Stimulated activated CD8-positive, alpha-beta memory T cell treated with anti-CD3 and anti-CD28 coated beads, Interleukin-15, amount 100 ng/mL, for 4 hours (primary cell): ENCODE data around the gene MID1IP1.

Experiments used
- DNase-seq, 2 donors: peaks; one replicate each; pipeline ENCODE4 v3.0.0-alpha.2; 2020; ENCODE audit warnings: low read depth in 2 of 2

The MID1IP1 gene

GRCh38 chrX:38816155-38816554 lies 14.9 kb downstream of the MID1IP1 start:
- no peak for DNase-seq

- DNase-seq = no peak
These were observed 15.9 kb downstream of the MID1IP1 start for GRCh38 chrX:38817004-38817703.

DNA sequence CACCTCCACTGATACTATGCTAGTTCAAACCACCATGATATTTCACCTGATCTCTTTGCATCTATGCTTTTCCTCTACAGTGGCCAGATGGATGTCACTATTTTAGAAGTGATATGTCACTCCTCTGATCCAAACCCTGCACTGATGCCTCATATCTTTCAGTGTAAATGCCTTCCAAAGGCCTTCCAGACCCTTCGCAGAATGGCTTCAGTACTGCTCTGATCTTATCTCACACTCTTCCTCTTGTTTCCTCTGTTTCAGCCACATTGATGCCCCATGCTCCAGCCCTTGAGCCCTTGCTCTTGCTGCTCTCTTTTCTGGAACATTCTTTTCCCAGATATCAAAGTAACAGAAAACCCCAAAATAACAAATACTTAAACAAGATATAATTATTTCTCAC lies 17.9 kb downstream of the MID1IP1 start:
- no peak for DNase-seq

- no peak for DNase-seq
These were observed 18.4 kb downstream of the MID1IP1 start for GRCh38 chrX:38819709-38820108.

DNA sequence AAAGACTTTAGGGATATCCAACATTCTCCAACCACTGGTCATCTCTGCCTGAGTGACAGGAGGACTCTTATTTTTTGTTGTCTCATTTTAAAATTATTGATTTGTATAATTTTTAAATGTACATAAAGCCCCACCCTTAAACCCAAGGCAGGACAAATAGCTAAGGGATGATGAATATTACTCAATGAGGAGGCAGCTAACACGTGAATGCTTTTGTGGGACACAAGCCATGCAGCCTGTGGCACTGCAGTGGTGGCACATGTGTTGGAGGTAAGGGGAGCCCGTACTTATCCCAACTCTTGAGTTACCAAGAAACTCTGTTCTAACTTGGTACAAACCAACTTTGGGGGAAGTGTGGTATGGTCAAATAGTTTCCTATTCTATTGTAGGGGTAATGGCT lies 19.5 kb downstream of the MID1IP1 start:
- DNase-seq = no peak

GRCh38 chrX:38824176-38824575 lies 22.9 kb downstream of the MID1IP1 start:
- no peak for DNase-seq

DNA sequence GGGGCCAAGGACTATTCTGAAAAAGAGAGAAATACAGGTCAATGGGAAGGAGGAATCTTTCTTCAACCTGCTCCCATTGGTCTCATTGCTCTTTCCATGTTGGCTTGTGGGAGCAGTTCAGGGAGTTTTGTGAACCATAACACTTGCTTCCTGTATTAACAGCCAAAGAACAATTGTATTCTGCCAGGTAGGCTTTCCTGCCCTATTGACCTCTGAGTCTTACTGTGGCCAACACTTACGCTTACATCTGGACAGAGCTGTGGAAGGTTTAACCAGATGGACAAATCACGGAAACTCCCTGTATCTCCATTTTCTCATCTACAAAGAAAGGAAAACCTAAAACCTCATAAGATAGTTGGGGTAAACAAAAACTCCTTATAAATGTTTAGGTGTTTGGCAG lies 30.7 kb downstream of the MID1IP1 start:
- no peak for DNase-seq

DNA sequence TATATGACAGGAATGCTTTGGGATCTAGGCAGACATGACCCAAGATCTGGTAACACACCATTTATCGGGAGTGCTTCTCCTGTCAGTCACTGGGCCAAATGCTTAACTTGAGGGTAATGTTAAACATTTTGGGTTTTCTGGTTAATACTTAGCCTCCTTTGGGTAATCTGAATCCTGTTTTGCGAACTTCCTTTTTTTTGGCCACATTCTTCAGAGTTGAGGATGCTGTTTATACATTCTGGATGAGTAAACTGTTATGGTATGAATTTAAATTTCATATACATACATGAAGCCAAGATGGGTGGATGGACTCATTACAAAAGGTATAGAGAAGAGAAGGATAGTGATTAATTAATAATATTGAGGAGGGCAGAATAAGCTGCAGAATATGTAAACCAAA lies 36.1 kb downstream of the MID1IP1 start:
- DNase-seq = no peak

- DNase-seq = no peak
These were observed 38.0 kb downstream of the MID1IP1 start for GRCh38 chrX:38839277-38839676.

GRCh38 chrX:38839944-38840343 lies 38.7 kb downstream of the MID1IP1 start:
- no peak for DNase-seq

GRCh38 chrX:38841750-38842149 lies 40.5 kb downstream of the MID1IP1 start:
- no peak for DNase-seq

DNA sequence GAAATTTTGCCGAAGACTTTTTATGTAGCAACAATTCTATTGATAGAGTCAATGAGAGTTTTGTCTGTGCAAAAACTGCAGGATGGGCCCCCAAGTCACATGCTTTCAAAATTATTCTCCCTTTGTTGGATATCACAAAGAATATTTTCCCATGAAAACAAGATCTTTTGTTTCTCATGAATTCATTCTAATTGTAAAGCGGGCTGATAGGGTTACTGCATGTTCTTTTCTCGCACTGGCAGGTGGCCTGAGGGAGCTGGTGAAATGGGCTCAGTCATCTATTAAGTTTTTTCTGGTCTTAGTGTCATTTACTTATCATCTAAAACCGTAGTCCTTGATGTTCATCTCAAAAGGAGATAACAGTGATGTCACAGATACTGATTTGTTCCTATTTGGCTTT lies 44.2 kb downstream of the MID1IP1 start:
- DNase-seq = no peak

GRCh38 chrX:38847206-38847902 lies 46.1 kb downstream of the MID1IP1 start:
- DNase-seq = no peak

DNA sequence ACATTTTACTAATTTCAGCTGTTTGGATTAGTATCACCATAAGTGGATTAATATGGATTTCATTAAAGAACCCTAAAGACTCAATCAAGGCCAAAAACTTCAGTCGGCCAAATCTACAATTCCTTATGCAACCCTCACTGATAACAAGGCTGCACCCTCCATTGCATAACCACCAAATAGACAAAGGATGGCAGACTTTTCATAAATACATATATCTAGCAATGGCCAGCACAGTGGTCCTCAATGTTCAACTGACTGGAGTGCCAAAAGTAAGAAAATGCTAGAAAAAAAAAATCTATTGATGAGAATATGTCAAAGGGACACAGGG lies 46.6 kb downstream of the MID1IP1 start:
- DNase-seq = no peak

DNA sequence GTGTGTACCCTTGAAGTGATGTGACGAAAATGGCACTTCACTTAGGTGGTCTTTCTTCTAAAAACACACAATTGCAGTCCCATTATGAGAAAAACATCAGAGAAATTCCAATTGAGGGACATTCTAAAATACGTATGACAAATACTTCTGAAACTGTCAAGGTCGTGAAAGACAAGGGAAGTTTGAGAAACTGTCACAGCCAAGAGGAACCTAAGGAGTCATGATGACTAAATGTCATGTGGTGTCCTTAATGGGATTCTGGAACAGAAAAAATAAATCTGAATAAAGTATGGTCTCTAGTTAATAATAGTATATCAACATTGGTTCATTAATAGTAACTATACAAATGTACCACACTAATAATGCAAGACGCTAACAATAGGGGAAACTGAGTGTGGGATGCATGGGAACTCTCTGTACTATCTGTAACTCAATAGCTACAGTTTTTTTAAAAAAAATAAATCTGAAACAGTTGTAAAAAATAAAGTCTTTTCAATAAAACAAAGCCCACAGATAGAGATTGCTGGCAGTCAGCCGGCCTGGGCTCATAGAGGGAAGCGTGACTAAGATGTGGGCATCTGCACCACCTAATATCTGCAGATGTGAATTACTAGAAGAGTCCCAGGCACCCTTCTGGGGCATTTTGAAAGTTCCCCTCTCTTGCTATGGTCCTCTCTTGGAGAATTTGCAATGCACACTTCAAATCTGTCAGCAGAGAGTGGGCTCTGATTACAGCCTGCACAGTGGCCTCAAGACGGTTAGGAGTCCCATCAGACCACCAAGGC lies 47.6 kb downstream of the MID1IP1 start:
- DNase-seq = no peak

DNA sequence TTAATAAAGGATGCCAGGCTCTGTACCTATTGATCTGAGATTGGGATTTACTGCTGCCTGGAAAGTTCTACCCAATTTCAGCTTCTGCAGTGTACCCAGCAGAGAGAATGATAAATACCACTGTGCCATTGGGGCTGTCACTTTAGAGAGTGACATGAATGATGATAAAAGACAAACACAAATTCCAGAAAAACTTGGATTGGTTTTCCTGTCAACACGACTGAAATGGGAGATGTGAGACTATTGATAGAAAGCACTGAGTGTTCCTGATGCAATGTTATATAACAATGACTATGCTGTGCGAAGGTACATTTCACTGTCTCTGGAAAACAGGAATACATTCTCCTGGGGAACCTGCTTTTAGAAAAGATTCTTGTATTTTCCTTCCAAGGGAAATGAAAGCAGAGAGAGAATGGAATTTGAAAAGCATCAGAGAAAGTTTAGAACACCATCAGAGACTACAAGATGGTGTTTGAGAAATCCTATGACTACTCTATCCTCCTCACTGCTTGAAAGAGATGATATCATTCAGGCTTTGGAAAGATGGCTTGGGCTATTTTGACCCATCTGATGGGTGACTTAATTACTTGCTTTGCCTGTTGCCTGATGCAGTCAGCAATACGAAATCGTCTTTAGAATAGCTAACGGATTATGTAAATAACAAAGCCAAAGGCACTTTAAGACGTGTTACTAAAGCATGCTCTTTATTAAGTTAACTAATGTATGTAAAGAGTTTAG lies 49.7 kb downstream of the MID1IP1 start:
- DNase-seq = no peak

- DNase-seq = no peak
These were observed 53.0 kb downstream of the MID1IP1 start for GRCh38 chrX:38854305-38854704.
